ENCODE measurements around the gene CELF6. TPM values are rescaled to one million over a fixed set of nuclear protein-coding genes. Genes with fewer than 3 reads are reported as not detected.
A peak's percentile ranks its signal among the peaks of the same experiment; 100 is the strongest.

CELF6 gene
- polyA plus RNA-seq (ENCODE audit: insufficient read length in 4 of 4): 1 to 10 TPM; 2.1 to 5.6 (median 4.2) TPM

DNA sequence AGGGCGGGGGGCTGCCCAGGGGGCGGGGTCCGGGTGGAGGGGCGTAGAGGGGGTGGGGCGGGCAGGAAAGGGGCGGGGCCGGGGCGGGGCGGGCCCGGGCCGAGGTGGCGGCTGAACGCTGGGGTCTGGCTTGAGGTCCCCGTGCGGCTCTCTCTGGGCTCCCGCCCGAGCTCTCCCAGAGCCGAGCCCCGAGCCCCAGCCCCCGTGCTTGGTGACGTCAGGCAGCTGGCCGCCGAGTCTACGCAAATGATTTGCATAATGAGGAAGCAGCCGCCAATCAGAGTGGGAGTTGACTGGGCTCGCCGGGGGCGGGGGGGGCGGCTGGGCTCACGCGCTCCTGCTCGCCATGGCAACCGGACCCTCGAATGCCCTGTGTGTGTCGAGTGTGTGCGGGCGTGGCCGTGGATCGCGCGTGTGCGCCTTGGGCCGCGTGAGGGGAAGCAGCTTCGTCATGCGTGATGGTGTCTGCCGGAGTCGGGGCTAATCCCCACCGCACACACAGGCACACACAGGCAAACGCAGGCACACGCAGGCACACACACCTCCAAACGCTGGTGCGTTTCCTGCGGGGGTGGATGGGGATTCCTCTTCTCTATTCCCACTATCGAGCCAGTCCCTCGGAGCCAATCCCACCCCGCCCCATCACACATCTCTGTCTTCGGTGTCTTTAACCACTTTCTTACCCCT lies at the start of gene CELF6:
CELF6 (minus strand) TSS at position 173 of the 687 bp plus-strand sequence. CDS start 283 bp downstream, outside the sequence.
- peak; percentile 66 to 71 (median 67) for DNase-seq (ENCODE audit: low read depth in 4 of 4, low spot score in 3 of 4)

DNA sequence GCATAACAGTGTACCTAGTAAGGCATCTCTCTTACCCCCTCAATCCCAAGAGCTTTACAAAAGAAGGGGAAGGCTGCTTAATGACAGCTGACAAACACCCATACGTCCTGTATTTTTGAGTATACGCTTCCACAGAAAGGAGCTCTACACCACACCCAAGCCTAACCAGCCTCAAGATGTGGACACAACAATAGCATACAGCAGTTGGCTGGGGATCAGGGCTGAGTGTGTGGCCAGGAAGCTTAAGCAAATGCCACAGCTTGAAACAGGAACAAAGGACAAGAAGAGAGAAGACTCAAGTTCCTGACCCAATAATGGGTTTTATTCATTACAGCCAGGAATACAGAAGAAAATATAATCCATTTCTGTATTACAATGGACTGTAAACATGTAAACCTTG lies 48.9 kb upstream of the CELF6 start:
- no peak for DNase-seq (ENCODE audit: low read depth in 4 of 4, low spot score in 3 of 4)

DNA sequence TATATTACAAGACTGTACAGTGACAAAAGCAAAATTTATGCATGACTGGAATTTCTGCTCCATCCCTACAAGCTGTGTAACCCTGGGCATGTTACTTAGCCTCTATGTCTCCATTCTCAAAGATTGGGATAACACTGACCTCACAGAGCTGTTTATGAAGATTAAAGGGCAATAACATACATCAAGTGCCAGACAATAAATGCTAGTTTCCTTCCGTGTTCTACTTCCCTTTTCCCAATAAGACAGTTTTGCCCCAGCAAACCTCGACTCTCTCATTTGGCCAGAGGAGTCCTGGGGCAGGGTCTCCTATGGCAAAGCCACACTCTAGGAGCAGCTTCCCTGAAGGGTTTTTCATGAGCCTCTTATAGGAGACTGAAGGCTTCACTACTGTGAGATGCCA lies 48.4 kb upstream of the CELF6 start:
- no peak for DNase-seq (ENCODE audit: low read depth in 4 of 4, low spot score in 3 of 4)

DNA sequence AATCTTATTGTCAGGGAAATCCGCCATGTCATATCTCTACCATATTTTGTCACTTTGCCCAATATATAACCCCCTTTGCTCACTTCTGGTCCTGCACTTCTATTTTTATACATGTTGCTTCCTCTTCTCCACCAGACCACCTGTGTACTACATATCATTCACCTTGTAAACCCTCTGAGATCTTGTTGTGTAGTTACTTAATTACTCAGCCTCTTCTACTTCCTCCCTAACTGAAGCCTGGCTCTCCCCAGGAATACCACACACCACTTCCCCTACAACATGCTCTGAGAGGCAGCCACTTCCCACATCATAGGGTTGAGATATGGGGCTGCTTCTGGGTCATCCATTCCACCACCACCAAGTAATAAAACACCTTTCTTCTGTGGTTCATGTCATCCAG lies 45.9 kb upstream of the CELF6 start:
- no peak for DNase-seq (ENCODE audit: low read depth in 4 of 4, low spot score in 3 of 4)

DNA sequence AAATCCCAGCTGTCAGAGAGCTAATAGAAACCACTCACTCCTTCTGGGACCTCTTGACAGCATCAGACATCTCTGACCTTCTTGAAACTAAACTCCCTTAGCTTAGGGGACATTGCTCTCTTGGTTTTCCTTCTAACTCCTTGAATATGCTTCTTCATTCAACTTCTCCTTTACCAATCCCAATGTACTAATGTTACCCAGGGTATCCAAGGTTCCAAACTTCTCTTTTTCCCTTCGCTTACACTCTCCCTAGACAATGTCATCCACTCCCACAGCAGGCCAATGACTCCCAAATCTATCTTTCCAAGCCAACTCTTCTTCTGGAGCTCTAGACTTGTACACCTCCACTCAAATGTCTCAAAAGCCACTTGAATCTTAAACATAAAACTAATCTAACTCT lies 41.2 kb upstream of the CELF6 start:
- no peak for DNase-seq (ENCODE audit: low read depth in 4 of 4, low spot score in 3 of 4)

DNA sequence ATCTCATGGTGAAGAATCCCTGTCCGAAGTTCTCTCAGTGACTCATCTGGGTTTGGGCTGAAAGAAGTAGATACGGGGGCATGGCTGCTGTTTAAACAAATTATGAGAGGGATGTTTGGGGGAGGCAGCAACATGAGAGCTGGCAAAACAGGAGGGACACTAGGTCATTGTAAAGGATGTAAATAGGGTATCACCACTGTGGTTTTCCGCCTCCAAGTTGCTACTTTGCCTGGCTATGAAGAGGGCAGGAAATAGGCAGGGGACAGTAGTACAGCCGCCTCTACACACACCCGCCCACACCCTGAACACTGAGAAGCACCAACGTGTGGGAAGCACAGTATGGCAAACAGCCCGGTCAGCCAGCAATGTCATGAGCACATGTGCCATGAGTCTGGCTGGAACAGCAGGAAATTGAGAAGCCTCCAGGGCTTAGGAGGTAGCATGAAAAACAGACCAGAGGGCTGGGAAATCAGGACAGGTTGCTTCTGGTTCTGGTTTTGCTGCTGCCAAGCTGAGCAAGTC lies 38.8 kb upstream of the CELF6 start:
- DNase-seq (ENCODE audit: low read depth in 4 of 4, low spot score in 3 of 4): peak in 1 of 4 donors; percentile 22

DNA sequence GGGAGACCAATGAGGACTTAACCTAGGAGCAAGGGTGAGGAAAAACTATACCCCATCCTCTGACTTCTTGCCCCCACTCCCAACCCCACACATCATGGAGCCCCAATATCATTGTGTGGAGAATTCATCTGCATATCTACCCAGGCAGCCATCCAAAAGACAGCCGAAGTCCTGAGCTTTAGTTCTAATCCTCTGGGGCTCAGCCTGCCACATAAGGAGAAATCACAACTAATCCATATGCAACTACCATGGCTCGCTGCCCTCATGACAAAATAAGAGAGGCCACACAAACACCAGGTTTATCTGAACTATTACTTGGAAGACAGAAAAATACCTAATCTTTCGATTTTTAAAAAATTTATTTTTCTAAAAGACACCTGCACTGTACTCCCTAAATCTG lies 38.2 kb upstream of the CELF6 start:
- no peak for DNase-seq (ENCODE audit: low read depth in 4 of 4, low spot score in 3 of 4)

DNA sequence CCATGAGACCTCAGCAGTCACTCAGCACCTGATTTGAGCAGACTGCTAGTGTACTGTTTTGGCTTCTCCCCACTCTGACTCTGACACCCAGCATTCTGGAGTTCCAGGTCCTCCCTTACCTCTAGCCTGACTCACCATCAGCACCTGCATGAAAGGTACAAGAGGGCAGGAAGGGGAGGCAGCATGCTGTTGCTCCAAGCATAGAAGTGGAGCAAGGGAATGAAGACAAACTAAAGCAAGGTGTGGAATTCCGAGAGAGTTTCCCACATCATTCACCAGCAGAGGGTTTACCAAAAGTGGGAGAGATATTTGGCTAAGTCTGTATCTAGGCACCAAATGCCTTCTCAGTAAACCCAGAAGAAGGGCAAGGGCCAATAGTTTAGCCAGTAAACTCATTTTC lies 34.5 kb upstream of the CELF6 start:
- DNase-seq (ENCODE audit: low read depth in 4 of 4, low spot score in 3 of 4): no peak

DNA sequence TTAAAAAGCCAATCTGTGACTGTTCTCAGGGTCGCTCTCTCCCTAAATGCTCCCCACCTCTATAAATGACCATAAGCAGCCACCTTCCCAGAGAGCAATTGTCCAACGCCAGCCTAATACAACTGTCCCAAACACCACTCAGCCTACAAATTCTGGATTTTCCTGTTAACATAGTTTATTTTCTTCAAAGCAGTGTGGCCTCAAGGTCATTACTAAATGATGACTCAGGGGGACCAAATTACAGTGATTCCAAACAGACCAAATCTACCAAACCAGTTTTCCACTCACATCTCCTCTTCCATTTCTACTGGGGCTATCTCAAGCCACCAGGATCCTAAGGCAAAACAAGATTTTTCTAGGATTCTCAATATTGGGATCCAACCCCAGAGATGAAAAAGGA lies 33.3 kb upstream of the CELF6 start:
- no peak for DNase-seq (ENCODE audit: low read depth in 4 of 4, low spot score in 3 of 4)

DNA sequence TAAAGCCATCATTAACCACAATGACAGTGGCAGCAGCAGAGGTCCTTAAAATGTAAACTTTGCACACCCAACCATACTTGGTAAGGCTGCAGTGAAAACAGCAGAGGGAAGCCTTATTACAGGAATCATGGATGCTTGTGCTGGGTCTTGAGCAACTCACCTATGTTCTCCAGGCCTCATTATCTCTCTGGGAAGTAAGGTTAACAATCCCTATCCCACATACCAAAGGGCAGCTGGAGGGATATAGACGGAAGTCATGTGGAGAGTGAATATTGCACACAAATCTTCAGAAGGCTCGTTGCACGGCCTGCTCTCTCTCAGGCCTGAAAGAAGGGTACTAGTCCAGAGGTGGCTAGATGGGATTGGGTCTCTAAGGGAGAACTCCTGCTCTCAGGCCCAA lies 25.8 kb upstream of the CELF6 start:
- no peak for DNase-seq (ENCODE audit: low read depth in 4 of 4, low spot score in 3 of 4)

DNA sequence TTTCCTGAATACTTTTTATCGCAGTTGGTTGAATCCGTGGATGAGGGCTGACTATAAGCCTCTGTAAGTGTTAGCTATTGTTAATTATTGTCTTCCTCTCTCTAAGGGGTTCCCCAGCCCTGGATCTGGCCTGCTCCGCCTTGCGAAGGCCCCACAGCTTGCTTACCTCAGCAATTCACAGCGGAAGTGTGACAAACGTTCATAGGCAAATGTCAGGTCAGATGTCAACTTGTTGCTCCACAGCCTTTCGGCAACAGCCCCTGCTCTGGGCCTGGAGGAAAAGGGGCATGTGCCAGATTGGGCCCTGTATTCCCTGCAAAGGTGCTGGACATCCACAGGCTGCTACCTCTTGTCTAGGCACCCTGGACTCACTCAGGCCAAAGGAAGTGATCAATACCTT lies 25.3 kb upstream of the CELF6 start:
- no peak for DNase-seq (ENCODE audit: low read depth in 4 of 4, low spot score in 3 of 4)

DNA sequence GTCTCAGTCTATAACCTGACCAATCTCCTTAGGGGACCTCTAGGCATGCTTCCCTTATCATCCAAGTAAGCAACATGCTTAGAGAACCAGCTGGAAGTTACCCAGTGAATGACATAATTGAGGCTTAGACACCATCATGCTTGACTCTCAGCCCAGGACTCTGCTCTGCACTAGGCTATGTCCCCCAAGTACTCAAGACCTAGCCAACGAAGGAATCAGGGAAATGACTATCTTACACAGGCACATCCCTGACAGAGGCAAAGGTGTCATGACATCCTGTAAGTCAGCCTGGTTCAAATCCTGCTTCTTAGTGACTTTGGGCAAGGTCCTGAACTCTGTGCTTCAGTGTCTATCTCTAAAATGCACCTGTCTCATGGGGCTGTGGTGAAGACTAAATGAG lies 24.6 kb upstream of the CELF6 start:
- no peak for DNase-seq (ENCODE audit: low read depth in 4 of 4, low spot score in 3 of 4)

DNA sequence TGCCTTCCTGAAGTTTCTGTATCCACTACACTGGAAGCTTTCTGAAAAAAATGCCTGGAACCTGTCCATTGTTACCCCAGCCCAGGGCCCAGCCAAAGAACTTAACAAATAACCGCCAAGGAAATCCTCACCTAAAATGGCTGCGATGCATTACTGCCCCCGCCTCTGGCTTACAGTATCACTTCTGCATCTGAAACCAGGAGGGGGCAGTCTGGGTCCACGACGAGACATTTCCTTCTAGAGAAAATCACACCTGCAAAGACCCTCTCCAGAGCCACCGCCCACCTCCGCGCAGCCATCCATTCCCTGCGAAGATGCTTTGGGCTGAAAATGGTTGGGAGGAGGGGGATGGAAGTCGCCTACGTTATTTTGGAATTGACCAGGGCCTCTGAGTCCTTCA lies 22.4 kb upstream of the CELF6 start:
- DNase-seq (ENCODE audit: low read depth in 4 of 4, low spot score in 3 of 4): no peak

DNA sequence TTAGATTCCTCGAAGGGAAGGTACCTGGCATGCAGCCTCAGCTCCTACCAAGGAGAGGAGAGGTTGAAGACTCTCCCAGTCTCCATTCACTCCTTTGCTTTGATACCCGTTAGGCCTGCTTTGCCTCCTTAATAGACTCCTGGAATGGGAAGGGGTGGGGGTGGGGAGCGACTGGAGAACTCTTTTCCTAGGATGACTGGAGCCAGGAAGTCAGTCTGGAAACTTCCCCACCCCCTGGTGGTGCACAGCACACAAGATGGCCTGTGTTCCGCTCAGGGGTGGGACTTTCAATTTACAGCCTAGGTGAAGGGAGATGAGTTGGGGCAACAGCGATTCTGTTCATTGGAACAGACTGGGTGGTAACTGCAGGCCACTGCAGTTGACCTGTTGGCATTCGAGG lies 21.4 kb upstream of the CELF6 start:
- DNase-seq (ENCODE audit: low read depth in 4 of 4, low spot score in 3 of 4): no peak

DNA sequence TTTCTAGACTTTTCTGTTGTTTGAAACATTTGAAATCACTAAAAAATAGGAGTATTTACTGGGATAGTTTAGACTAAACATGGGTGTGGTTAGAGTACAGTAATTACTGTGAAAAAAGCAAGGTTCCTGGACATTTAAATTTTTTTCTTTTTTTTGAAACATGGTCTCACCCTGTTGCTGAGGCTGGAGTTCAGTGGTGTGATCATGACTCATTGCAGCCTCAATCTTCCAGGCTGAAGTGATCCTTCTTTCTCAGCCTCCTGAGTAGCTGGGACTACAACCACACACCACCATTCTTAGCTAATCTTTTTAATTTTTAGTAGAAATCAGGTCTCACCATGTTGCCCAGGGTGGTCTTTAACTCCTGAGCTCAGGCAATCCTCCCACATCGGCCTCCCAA lies 20.4 kb upstream of the CELF6 start:
- DNase-seq (ENCODE audit: low read depth in 4 of 4, low spot score in 3 of 4): no peak

DNA sequence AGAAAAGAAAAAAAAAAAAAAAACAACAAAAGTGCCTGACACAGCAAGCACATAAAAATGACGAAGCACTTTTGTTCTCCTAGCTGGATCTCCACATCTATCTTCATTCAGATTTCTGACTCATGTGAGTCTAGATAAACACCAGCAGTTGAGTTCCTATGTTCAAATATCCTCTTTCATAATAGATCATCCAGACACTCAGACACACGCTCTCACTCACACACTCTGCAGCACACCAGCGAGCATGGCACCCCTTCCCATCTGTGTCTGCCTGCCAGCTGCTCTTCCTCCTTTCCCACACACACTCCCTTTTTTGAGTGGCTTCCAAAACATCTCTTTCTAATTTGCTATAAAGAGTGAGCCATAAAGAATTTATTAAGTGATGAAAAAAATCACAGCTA lies 19.8 kb upstream of the CELF6 start:
- DNase-seq (ENCODE audit: low read depth in 4 of 4, low spot score in 3 of 4): peak in 2 of 4 donors; percentile 30 to 43

DNA sequence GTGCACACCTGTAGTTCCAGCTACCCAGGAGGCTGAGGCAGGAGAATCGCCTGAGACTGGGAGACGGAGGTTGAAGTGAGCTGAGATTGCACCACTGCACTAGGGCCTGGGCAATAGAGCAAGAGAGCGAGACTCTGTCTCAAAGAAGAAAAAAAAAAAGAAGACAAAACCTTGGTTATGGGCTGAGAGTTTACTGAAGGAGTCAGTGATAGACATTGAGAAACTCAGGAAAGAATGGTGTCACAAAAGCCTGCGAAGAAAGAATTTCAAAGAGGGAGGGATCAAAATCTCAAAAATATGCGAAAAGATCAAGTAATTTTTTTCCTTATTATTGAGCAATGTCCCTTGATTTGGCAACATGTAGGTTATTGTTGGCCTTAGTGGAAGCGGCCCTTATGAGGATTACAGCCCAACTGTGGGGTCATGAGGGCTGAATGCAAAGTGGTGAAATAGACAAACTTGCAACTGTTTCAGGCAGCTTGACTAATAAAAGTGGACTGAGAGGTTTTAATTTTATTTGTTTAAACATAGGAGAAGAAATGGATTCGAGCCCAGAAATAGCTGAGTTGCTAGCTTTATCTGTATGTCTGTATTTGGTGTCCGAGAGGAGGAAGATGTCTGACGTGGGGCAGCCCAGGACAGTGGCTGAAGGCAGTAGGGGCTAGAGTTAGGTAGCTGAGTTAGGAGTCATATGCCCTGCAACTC lies 18.8 kb upstream of the CELF6 start:
- DNase-seq (ENCODE audit: low read depth in 4 of 4, low spot score in 3 of 4): no peak

DNA sequence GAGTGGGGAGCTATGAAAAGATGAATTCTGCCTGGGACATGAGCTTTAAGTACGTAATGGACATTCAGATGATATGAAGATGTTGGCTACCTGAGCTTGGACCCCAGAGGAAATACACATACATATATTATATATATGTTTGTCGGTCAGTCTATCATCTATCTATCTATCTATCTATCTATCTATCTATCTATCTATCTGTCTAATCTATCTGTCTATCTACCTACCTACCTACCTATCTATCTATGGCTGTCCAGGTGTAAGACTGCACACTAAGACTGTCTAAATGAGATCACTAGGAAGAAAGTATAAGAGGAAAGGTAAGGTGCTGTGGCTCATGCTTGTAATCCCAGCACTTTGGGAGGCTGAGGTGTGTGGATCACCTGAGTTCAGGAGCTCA lies 18.2 kb upstream of the CELF6 start:
- no peak for DNase-seq (ENCODE audit: low read depth in 4 of 4, low spot score in 3 of 4)

DNA sequence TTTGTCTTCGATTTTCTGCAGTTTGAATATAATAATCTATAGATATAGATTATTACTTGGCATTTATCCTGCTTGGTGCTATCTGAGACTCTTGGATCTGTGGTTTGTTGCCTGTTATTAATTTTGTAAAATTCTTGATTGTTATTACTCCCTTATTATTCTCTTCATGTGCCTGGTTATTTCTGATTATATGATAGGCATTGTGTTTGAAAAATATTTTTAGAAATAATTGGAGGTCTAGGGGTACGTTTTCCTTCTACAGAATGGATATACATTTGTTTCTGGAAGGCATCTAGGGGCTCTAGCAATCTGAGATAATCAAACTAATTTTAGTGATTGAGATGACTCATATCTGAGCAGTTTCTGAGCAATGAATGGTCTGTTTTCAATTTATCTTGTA lies 14.9 kb upstream of the CELF6 start:
- no peak for DNase-seq (ENCODE audit: low read depth in 4 of 4, low spot score in 3 of 4)

DNA sequence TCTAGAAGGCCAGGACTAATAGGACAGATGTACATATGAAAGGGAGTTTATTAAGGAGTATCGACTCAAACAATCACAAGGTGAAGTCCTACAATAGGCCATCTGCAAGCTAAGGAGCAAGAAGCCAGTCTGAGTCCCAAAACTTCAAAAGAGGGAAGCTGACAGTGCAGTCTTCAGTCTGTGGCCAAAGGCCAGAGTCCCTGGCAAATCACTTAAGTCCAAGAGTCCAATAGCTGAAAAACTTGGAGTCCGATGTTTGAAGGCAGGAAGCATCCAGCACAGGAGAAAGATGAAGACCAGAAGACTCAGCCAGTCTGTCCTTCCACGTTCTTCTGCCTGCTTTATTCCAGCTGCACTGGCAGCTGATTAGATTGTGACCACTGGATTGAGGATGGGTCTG lies 11.1 kb upstream of the CELF6 start:
- DNase-seq (ENCODE audit: low read depth in 4 of 4, low spot score in 3 of 4): no peak

DNA sequence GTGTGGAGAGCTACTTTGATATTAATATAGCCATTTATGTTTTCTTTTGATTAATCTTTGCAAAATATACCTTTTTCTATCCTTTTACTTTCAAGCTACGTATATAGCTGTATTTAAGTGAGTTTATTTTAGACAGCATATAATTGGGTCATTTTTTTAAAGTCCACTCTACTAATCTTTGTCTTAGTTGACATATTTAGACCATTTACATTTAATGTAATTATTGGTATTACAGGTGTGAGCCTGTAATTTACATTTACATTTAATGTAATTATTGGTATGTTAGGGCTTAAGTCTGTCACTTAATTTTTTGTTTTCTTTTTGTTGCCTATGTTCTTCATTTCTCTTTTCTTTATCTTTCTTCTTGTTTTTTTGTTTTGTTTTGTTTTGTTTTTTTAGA lies 3.8 kb upstream of the CELF6 start:
- DNase-seq (ENCODE audit: low read depth in 4 of 4, low spot score in 3 of 4): no peak

DNA sequence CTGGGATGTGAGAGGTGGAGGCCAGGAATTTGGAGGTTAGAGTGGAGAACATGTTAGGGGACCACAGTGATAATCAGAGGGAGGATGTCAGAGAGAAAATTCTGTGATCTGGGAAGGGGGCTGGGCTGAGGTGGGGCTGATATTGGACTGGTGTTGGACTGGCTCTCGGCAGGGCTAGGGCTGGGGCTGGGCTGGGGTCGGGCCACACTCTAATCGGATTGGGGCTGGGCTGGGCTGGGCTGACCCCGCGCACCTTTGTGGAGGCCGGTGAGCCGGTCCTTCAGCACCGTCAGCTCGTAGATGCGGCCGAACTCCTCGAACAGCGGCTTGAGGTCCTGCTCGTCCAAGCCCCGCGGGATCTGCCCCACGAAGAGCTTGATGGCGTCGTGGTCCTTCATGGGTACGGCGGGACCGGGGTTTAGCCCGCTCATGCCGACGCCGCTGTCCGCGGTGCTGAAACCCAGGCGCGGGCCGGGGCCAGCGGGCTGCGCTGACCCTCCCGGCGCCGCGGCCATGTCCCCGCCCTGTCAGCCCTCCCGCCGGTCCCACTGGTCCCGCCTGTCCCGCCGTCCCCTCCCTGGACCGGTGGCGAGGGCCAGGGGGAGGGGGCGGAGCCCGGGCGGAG lies 485 bp downstream of the CELF6 start:
- peak in 3 of 4 donors; percentile 59 to 70 (median 68) for DNase-seq (ENCODE audit: low read depth in 4 of 4, low spot score in 3 of 4)

Data from left renal pelvis (tissue), 4 donors.